ENCODE results near the gene NT5C1A. TPM values are rescaled to one million over a fixed set of nuclear protein-coding genes. Genes with fewer than 3 reads are reported as not detected.

Gene NT5C1A
- total and polyA plus RNA-seq, 2 donors (not counting 1 experiment from before 2014, with no cell fraction given) = not detected

DNA sequence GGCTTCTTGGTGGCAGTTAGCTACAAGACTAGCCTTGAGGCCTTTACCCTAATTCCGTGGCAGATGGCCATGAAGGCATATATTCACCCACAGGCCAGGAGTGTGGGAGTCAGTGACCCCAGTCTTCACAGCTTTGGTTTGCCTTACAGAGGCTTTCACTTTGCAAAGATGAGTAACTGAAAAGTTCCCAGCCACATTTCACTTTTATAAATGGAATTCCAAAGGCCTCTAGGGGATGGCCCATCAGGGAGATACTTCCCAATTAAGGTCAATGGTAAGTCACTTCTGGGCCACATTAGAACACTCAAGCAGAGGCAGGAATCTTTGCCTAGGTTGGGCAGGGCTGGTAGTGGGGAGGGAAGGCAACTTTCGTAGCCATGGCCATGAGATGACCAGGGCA is 19.4 kb downstream of the NT5C1A start:
- no peaks in the 10 kb centered on the region for H3K9me3 Mint-ChIP-seq (ENCODE audit: insufficient read depth)
- no peak overlapping the region for H3K4me3 Mint-ChIP-seq
- peaks cover 4 to 5% of the 10 kb centered on the region in 2 donors for H3K4me1 ChIP-seq (ENCODE audit: control insufficient read depth in 2 of 2, insufficient read depth in 2 of 2, low read length in 2 of 2)
- ChIA-PET CTCF (interaction anchor here (1.2 to 11.2 kb wide), 7 partner anchors 8 to 45 kb away, joined by 3 to 190 read pairs (median 8); partner anchors contain the start of gene NT5C1A), POLR2A (no interaction called here)
- H3K27ac ChIP-seq (ENCODE audit: low read length in 2 of 2) = no peak overlapping the region
- H4K20me1 ChIP-seq (ENCODE audit: control insufficient read depth, insufficient read depth, low read length, poor library complexity, severe bottlenecking) = no peaks in the 10 kb centered on the region
- no peak overlapping the region for H3K9ac ChIP-seq (ENCODE audit: low read length)
- no peak overlapping the region for H3K4me2 ChIP-seq (replicated peaks; ENCODE audit: low read depth, low read length, poor library complexity, severe bottlenecking)
- TF ChIP-seq, protein P1, sequence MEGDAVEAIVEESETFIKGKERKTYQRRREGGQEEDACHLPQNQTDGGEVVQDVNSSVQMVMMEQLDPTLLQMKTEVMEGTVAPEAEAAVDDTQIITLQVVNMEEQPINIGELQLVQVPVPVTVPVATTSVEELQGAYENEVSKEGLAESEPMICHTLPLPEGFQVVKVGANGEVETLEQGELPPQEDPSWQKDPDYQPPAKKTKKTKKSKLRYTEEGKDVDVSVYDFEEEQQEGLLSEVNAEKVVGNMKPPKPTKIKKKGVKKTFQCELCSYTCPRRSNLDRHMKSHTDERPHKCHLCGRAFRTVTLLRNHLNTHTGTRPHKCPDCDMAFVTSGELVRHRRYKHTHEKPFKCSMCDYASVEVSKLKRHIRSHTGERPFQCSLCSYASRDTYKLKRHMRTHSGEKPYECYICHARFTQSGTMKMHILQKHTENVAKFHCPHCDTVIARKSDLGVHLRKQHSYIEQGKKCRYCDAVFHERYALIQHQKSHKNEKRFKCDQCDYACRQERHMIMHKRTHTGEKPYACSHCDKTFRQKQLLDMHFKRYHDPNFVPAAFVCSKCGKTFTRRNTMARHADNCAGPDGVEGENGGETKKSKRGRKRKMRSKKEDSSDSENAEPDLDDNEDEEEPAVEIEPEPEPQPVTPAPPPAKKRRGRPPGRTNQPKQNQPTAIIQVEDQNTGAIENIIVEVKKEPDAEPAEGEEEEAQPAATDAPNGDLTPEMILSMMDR (IDR thresholded peaks at IDR 0.05) = no peak
- 100% methylated on average over 1 of the region's 2 CpGs for WGBS (ENCODE audit: insufficient coverage)
- no peaks in the 10 kb centered on the region for H3K79me2 ChIP-seq (ENCODE audit: control insufficient read depth, insufficient read depth, low read length)
- peaks cover 2% of the 10 kb centered on the region for H3K4me1 Mint-ChIP-seq
- intact Hi-C loops (cut with micrococcal nuclease) = loop anchor here (2.0 kb wide), 2 partner anchors 68 to 554 kb away; no protein-coding TSS in a partner anchor
- H3K27me3 Mint-ChIP-seq = peaks cover 14% of the 10 kb centered on the region
- no peak overlapping the region for H2AFZ ChIP-seq (ENCODE audit: insufficient read depth, low read depth, low read length, poor library complexity, severe bottlenecking)
- no peak overlapping the region for H3K27ac Mint-ChIP-seq
- ATAC-seq (ENCODE audit: low read depth) (no peak), DNase-seq (no peak)
- no peaks in the 10 kb centered on the region for H3K9me3 ChIP-seq (ENCODE audit: control extremely low read depth in 1 of 3, control insufficient read depth in 2 of 3, insufficient read depth in 1 of 3, low read length in 2 of 3)
- H3K4me3 ChIP-seq (ENCODE audit: control extremely low read depth in 1 of 5, extremely low read depth in 1 of 5, insufficient read depth in 1 of 5, low read depth in 2 of 5, low read length in 4 of 5) = no peak overlapping the region
- no peaks in the 10 kb centered on the region for H3K36me3 ChIP-seq (replicated peaks in 1 of 2; ENCODE audit: control extremely low read depth in 1 of 2, control insufficient read depth in 1 of 2, extremely low read depth in 1 of 2, insufficient read depth in 2 of 2, low read length in 1 of 2)
- peaks cover 0 to 7% (median 6%) of the 10 kb centered on the region in 4 experiments for H3K27me3 ChIP-seq (replicated peaks in 1 of 4; ENCODE audit: control extremely low read depth in 1 of 4, control insufficient read depth in 3 of 4, insufficient read depth in 4 of 4, low read length in 3 of 4)

DNA sequence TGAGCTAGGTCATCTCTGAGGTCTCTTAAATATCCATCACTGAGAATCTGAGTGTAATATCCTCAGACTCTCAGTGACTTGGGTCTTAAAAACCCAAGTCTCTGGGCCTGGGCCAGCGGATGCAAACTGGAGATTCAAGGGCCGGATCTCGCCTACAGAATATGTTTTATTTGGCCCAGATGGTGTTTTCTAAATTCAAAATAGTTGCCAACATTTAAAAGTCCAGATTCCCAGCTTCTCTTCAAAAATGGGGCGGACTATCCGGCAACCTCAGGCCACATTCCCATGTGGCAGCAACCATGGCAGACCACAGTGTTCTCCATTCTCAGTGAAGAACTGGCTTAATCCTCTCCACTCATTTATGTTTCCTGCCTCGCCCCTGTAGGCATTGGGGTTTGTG is 19.8 kb downstream of the NT5C1A start:
- Histone ChIP-seq H3K4me3 (ENCODE audit: control extremely low read depth in 1 of 5, extremely low read depth in 1 of 5, insufficient read depth in 1 of 5, low read depth in 2 of 5, low read length in 4 of 5) (no peak overlapping the region), H3K4me1 (ENCODE audit: control insufficient read depth in 2 of 2, insufficient read depth in 2 of 2, low read length in 2 of 2) (peaks cover 4 to 5% of the 10 kb centered on the region in 2 donors), H4K20me1 (ENCODE audit: control insufficient read depth, insufficient read depth, low read length, poor library complexity, severe bottlenecking) (no peaks in the 10 kb centered on the region), H3K79me2 (ENCODE audit: control insufficient read depth, insufficient read depth, low read length) (no peaks in the 10 kb centered on the region), H3K9ac (ENCODE audit: low read length) (no peak overlapping the region), H3K4me2 (replicated peaks; ENCODE audit: low read depth, low read length, poor library complexity, severe bottlenecking) (no peak overlapping the region), H3K27ac (ENCODE audit: low read length in 2 of 2) (no peak overlapping the region), H3K27me3 (replicated peaks in 1 of 4; ENCODE audit: control extremely low read depth in 1 of 4, control insufficient read depth in 3 of 4, insufficient read depth in 4 of 4, low read length in 3 of 4) (peaks cover 0 to 7% (median 6%) of the 10 kb centered on the region in 4 experiments), H2AFZ (ENCODE audit: insufficient read depth, low read depth, low read length, poor library complexity, severe bottlenecking) (no peak overlapping the region), H3K36me3 (replicated peaks in 1 of 2; ENCODE audit: control extremely low read depth in 1 of 2, control insufficient read depth in 1 of 2, extremely low read depth in 1 of 2, insufficient read depth in 2 of 2, low read length in 1 of 2) (no peaks in the 10 kb centered on the region), H3K9me3 (ENCODE audit: control extremely low read depth in 1 of 3, control insufficient read depth in 2 of 3, insufficient read depth in 1 of 3, low read length in 2 of 3) (no peaks in the 10 kb centered on the region)
- intact Hi-C loops (cut with micrococcal nuclease) = loop anchor here (2.0 kb wide), 2 partner anchors 69 to 553 kb away; no protein-coding TSS in a partner anchor
- ChIA-PET CTCF (interaction anchor here (1.2 to 11.2 kb wide), 6 partner anchors 8 to 45 kb away, joined by 3 to 190 read pairs (median 9); partner anchors contain the start of gene NT5C1A), POLR2A (no interaction called here)
- ATAC-seq (ENCODE audit: low read depth) = no peak
- no peak for TF ChIP-seq EZH2 (IDR thresholded peaks at IDR 0.05; ENCODE audit: borderline replicate concordance, insufficient read depth, low read depth, low read length, poor library complexity, severe bottlenecking)
- TF ChIP-seq, protein P1 (IDR thresholded peaks at IDR 0.05) = no peak
- DNase-seq = no peak
- WGBS (ENCODE audit: insufficient coverage) = 95% methylated on average over 3 of the region's 6 CpGs
- Mint-ChIP-seq H3K4me1 (peaks cover 2% of the 10 kb centered on the region), H3K9me3 (ENCODE audit: insufficient read depth) (no peaks in the 10 kb centered on the region), H3K27ac (no peak overlapping the region), H3K27me3 (peaks cover 18% of the 10 kb centered on the region), H3K4me3 (no peak overlapping the region)
